KOPT-K1 (cell line): ENCODE data around the gene ZNF202.

Source experiments
- H3K27ac ChIP-seq: fragments of 200-600 bp; sonication (generic); 2 replicates; pipeline ENCODE4 v1.5.1; 2016; ENCODE audit warnings: antibody characterized with exemption, mild to moderate bottlenecking, low read depth, low read length; ENCODE audit not compliant: poor library complexity, severe bottlenecking
- H3K36me3 ChIP-seq: fragments of 200-600 bp; sonication (generic); 2 replicates; pipeline ENCODE4 v1.5.1; 2017; ENCODE audit warnings: antibody characterized with exemption, mild to moderate bottlenecking, low read length, moderate library complexity; ENCODE audit not compliant: insufficient read depth
- H3K9me3 ChIP-seq: fragments of 200-600 bp; sonication (generic); 2 replicates; pipeline ENCODE4 v1.5.1; 2017; ENCODE audit warnings: antibody characterized with exemption, low read length, mild to moderate bottlenecking; ENCODE audit not compliant: insufficient read depth, poor library complexity, severe bottlenecking

ZNF202 gene

GRCh38 chr11:123741159-123742030, at the start of gene ZNF202:
Gene ZNF202, minus strand, starts transcription at chr11:123741660. Its CDS starts 10,772 bp downstream, at chr11:123730888.
- no peaks in the 10 kb centered on the region for H3K9me3 ChIP-seq
- peak within 1 kb of the TSS; percentile 72 for H3K27ac ChIP-seq
- H3K36me3 ChIP-seq, result peaks cover 33% of the 10 kb centered on the region

GRCh38 chr11:123783536-123783935, 42.1 kb upstream of the ZNF202 start:
- no peaks in the 10 kb centered on the region for H3K9me3 ChIP-seq
- no peaks in the 10 kb centered on the region for H3K36me3 ChIP-seq
- H3K27ac ChIP-seq, result no peak overlapping the region

- Histone ChIP-seq H3K9me3 (no peaks in the 10 kb centered on the region), H3K36me3 (no peaks in the 10 kb centered on the region), H3K27ac (no peak overlapping the region)
These were observed 37.1 kb upstream of the ZNF202 start for GRCh38 chr11:123778511-123778910.

GRCh38 chr11:123775715-123776549, 34.5 kb upstream of the ZNF202 start:
- no peaks in the 10 kb centered on the region for H3K9me3 ChIP-seq
- H3K27ac ChIP-seq, result no peak overlapping the region
- no peaks in the 10 kb centered on the region for H3K36me3 ChIP-seq

- Histone ChIP-seq H3K9me3 (no peaks in the 10 kb centered on the region), H3K27ac (no peak overlapping the region), H3K36me3 (no peaks in the 10 kb centered on the region)
These were observed 33.8 kb upstream of the ZNF202 start for GRCh38 chr11:123775289-123775688.

GRCh38 chr11:123773959-123774358, 32.5 kb upstream of the ZNF202 start:
- Histone ChIP-seq H3K9me3 (no peaks in the 10 kb centered on the region), H3K36me3 (no peaks in the 10 kb centered on the region), H3K27ac (no peak overlapping the region)

GRCh38 chr11:123773026-123773425, 31.6 kb upstream of the ZNF202 start:
- no peak overlapping the region for H3K27ac ChIP-seq
- no peaks in the 10 kb centered on the region for H3K9me3 ChIP-seq
- no peaks in the 10 kb centered on the region for H3K36me3 ChIP-seq

- no peaks in the 10 kb centered on the region for H3K36me3 ChIP-seq
- H3K9me3 ChIP-seq, result no peaks in the 10 kb centered on the region
- H3K27ac ChIP-seq, result no peak overlapping the region
These were observed 30.2 kb upstream of the ZNF202 start for GRCh38 chr11:123771664-123772063.

- H3K36me3 ChIP-seq, result no peaks in the 10 kb centered on the region
- H3K9me3 ChIP-seq, result no peaks in the 10 kb centered on the region
- no peak overlapping the region for H3K27ac ChIP-seq
These were observed 29.3 kb upstream of the ZNF202 start for GRCh38 chr11:123770712-123771111.

GRCh38 chr11:123765601-123766000, 24.1 kb upstream of the ZNF202 start:
- H3K27ac ChIP-seq, result no peak overlapping the region
- no peaks in the 10 kb centered on the region for H3K36me3 ChIP-seq
- H3K9me3 ChIP-seq, result peaks cover 11% of the 10 kb centered on the region

GRCh38 chr11:123762422-123762821, 21.0 kb upstream of the ZNF202 start:
- peaks cover 11% of the 10 kb centered on the region for H3K9me3 ChIP-seq
- H3K36me3 ChIP-seq, result no peaks in the 10 kb centered on the region
- no peak overlapping the region for H3K27ac ChIP-seq

- no peak overlapping the region for H3K27ac ChIP-seq
- H3K36me3 ChIP-seq, result no peaks in the 10 kb centered on the region
- H3K9me3 ChIP-seq, result peaks cover 11% of the 10 kb centered on the region
These were observed 19.4 kb upstream of the ZNF202 start for GRCh38 chr11:123760894-123761293.

- Histone ChIP-seq H3K27ac (no peak overlapping the region), H3K9me3 (peaks cover 11% of the 10 kb centered on the region), H3K36me3 (no peaks in the 10 kb centered on the region)
These were observed 16.5 kb upstream of the ZNF202 start for GRCh38 chr11:123757976-123758375.

GRCh38 chr11:123755813-123756212, 14.4 kb upstream of the ZNF202 start:
- Histone ChIP-seq H3K36me3 (no peaks in the 10 kb centered on the region), H3K27ac (no peak overlapping the region), H3K9me3 (no peaks in the 10 kb centered on the region)

- Histone ChIP-seq H3K36me3 (no peaks in the 10 kb centered on the region), H3K27ac (no peak overlapping the region), H3K9me3 (no peaks in the 10 kb centered on the region)
These were observed 13.9 kb upstream of the ZNF202 start for GRCh38 chr11:123755344-123755743.
